Spleen (tissue), 11 donors: Measurements from ENCODE around the gene PIK3R4. TPM values are rescaled to one million over a fixed set of nuclear protein-coding genes. Genes with fewer than 3 reads are reported as not detected.

Experiments used
- DNase-seq: peaks from one replicate; pipeline ENCODE4 v3.0.0-alpha.2; 2020
- H3K27ac ChIP-seq, 8 donors: fragments of 200-600 bp; sonication (generic) in 7 of 8; 1 replicate in 4 of 8; 2 replicates in 4 of 8; pipeline versions ENCODE4 v1.5.0 to v1.8.0; 2016 to 2021; ENCODE audit warnings: inconsistent platforms in 4 of 8, mild to moderate bottlenecking in 4 of 8, moderate library complexity in 1 of 8
- H3K27me3 ChIP-seq, 7 donors: fragments of 200-600 bp; sonication (generic) in 6 of 7; replicated peaks in 1 of 7; 1 replicate in 4 of 7; 2 replicates in 3 of 7; pipeline versions ENCODE4 v1.5.0 to v1.8.0; 2016 to 2021; ENCODE audit warnings: inconsistent platforms in 3 of 7, mild to moderate bottlenecking in 1 of 7
- H3K36me3 ChIP-seq, 6 donors: fragments of 200-600 bp; sonication (generic) in 5 of 6; 1 replicate in 4 of 6; 2 replicates in 2 of 6; pipeline versions ENCODE4 v1.5.0 to v1.8.0; 2016 to 2021; ENCODE audit warnings: inconsistent platforms in 2 of 6
- H3K4me1 ChIP-seq, 6 donors: fragments of 200-600 bp; sonication (generic) in 5 of 6; 1 replicate in 3 of 6; 2 replicates in 3 of 6; pipeline versions ENCODE4 v1.5.0 to v1.8.0; 2016 to 2021; ENCODE audit warnings: inconsistent platforms in 3 of 6
- H3K4me3 ChIP-seq, 8 donors: fragments of 200-600 bp; sonication (generic) in 7 of 8; 1 replicate in 4 of 8; 2 replicates in 4 of 8; pipeline versions ENCODE4 v1.5.0 to v1.8.0; 2016 to 2021; ENCODE audit warnings: inconsistent platforms in 4 of 8, mild to moderate bottlenecking in 4 of 8, moderate library complexity in 2 of 8
- H3K9me3 ChIP-seq, 8 donors: fragments of 200-600 bp; sonication (generic) in 7 of 8; 1 replicate in 4 of 8; 2 replicates in 4 of 8; pipeline versions ENCODE4 v1.5.0 to v1.8.0; 2016 to 2021; ENCODE audit warnings: inconsistent platforms in 4 of 8
- CTCF ChIP-seq, 11 experiments: fragments of 200-600 bp in 7 of 11; fragments of 450-650 bp in 4 of 11; sonication (generic) in 4 of 11; IDR thresholded peaks in 8 of 11; conservative IDR thresholded peaks in 3 of 11; 1 replicate in 7 of 11; 2 replicates in 4 of 11; pipeline versions ENCODE4 v1.4.0 to v1.8.0; 2016 to 2021; ENCODE audit warnings: antibody characterized with exemption in 11 of 11, inconsistent platforms in 4 of 11, mild to moderate bottlenecking in 1 of 11
- POLR2A ChIP-seq, 3 donors: fragments of 450-650 bp; IDR thresholded peaks; one replicate each; pipeline ENCODE4 v1.5.1; 2017; ENCODE audit warnings: antibody characterized with exemption in 3 of 3, mild to moderate bottlenecking in 1 of 3
- POLR2AphosphoS5 ChIP-seq, 3 donors: sonication (generic); formaldehyde crosslinking; IDR thresholded peaks; one replicate each; pipeline ENCODE4 v1.5.1; 2017; ENCODE audit warnings: antibody characterized with exemption in 3 of 3
- WGBS, 5 donors: extraction: QIAGEN DNeasy Blood & Tissue Kit in 3 of 5; methylation state at CpG; one replicate each; pipeline versions ENCODE4 v1.1.5 to v1.1.7; 2013 to 2018; 5-methylcytosine and 5-hydroxymethylcytosine counted together
- intact Hi-C: fragments of 100-400 bp; cut with DNase I; formaldehyde crosslinking; loops from one replicate; pipeline ENCODE4 v1.15.0; 2023; ENCODE audit warnings: low total_unique reads
- polyA plus RNA-seq, 3 donors: library from polyadenylated mRNA; stranded (reverse); fragments of 200-250 nt; gene quantifications; one replicate each; pipeline ENCODE4 v1.2.1, GENCODE V29; 2013
- total RNA-seq, 7 donors: library from RNA; depleted of rRNA in 3 of 7; stranded (reverse); fragments of >200 nt in 3 of 7; fragmentation: NEBNext Ultra II Directional in 4 of 7; extraction: Animal tissue kit (Norgen Biotek cat#: 25700) in 4 of 7; gene quantifications; one replicate each; pipeline versions ENCODE4 v1.1.0 to v1.2.1, GENCODE V29; 2016 to 2021
- donor health status: healthy with polysubstance abuse.
- donor health status: DM: no; HTN: no; CAD: no; lungs with moderate emphysema.
- donor health status: DM: no; HTN: no; CAD: no.
- donor health status: Bipolar disorder and iron deficiency.
- donor health status: healthy.
- donor health status: DM: no; HTN: no; CAD: no.
- donor health status: DM: yes; HTN: yes; CAD: no.

The PIK3R4 gene
- total and polyA plus RNA-seq, 10 donors = 21.6 to 44.2 (median 30.1) TPM

- H3K27ac ChIP-seq = no peak overlapping the region
- DNase-seq = no peak
- intact Hi-C loops = no loop called here
- H3K4me3 ChIP-seq = no peak overlapping the region
- peaks cover 4 to 91% (median 41%) of the 10 kb centered on the region in 6 donors for H3K36me3 ChIP-seq
- TF ChIP-seq CTCF (IDR thresholded peaks at IDR 0.05 in 8 of 11, conservative IDR thresholded peaks at IDR 0.05 in 3 of 11) (peak in 5 of 11 experiments; percentile 9 to 42 (median 29)), POLR2A (IDR thresholded peaks at IDR 0.05) (no peak)
- no peaks in the 10 kb centered on the region for H3K27me3 ChIP-seq
- no peaks in the 10 kb centered on the region for H3K9me3 ChIP-seq
- no peaks in the 10 kb centered on the region for H3K4me1 ChIP-seq
Observed at GRCh38 chr3:130699765-130700164, 46.9 kb downstream of the PIK3R4 start.

DNA sequence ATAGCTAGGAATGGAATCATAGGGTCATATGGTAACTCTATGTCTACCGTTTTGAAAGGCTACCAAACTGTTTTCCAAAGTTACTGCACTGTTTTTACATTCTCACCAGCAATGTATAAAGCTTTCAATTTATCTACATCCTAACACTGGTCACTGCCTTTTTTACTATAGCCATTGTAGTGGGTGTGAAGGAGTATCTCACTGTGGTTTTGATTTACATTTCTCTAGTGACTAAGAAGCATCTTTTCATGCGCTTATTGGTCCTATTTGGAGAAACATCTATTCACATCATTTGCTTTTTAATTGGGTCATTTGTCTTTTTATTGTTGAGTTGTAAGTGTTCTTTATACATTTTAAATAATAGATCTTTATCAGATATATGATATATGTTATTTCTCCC lies 53.3 kb downstream of the PIK3R4 start:
- 96 to 99% (median 98%) methylated on average over 2 of the region's 2 CpGs for WGBS, 5 donors
- Histone ChIP-seq H3K4me3 (no peak overlapping the region), H3K36me3 (peaks cover 0 to 75% (median 22%) of the 10 kb centered on the region in 6 donors), H3K4me1 (no peaks in the 10 kb centered on the region), H3K27ac (no peak overlapping the region), H3K27me3 (no peaks in the 10 kb centered on the region), H3K9me3 (no peaks in the 10 kb centered on the region)
- intact Hi-C loops = no loop called here
- no peak for TF ChIP-seq POLR2A (IDR thresholded peaks at IDR 0.05)
- no peak for DNase-seq

DNA sequence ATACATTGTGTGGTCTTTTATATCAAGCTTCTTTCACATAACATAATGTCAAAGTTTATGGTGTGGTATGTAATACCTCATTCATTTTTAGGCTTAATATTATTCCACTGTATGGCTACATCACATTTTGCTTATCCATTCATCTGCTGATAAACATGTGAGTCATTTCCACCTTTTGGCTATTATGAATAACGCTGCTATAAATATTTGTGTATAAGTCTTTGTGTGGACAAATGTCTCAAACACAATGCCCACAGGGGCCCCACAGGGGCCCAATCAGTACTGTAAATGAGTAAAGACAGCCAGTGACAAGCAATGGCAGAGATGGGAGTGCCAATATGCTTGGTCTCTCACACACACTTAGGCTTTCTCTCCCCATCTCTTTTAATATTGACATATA lies 54.2 kb downstream of the PIK3R4 start:
- H3K4me1 ChIP-seq = no peaks in the 10 kb centered on the region
- 72 to 86% (median 78%) methylated on average over 1 of the region's 1 CpG for WGBS, 5 donors
- H3K4me3 ChIP-seq = no peak overlapping the region
- no peak for DNase-seq
- no peaks in the 10 kb centered on the region for H3K9me3 ChIP-seq
- intact Hi-C loops = no loop called here
- peaks cover 0 to 74% (median 22%) of the 10 kb centered on the region in 6 donors for H3K36me3 ChIP-seq
- no peaks in the 10 kb centered on the region for H3K27me3 ChIP-seq
- TF ChIP-seq POLR2A (IDR thresholded peaks at IDR 0.05) = no peak
- no peak for TF ChIP-seq POLR2AphosphoS5 (IDR thresholded peaks at IDR 0.05)
- no peak for TF ChIP-seq CTCF (IDR thresholded peaks at IDR 0.05 in 8 of 11, conservative IDR thresholded peaks at IDR 0.05 in 3 of 11)
- no peak overlapping the region for H3K27ac ChIP-seq

GRCh38 chr3:130688697-130689470 lies 57.7 kb downstream of the PIK3R4 start:
- no peaks in the 10 kb centered on the region for H3K9me3 ChIP-seq
- H3K27ac ChIP-seq = no peak overlapping the region
- H3K27me3 ChIP-seq = no peaks in the 10 kb centered on the region
- WGBS, 5 donors = 95 to 100% (median 98%) methylated on average over 3 of the region's 3 CpGs
- H3K4me3 ChIP-seq = no peak overlapping the region
- H3K36me3 ChIP-seq = peaks cover 3 to 80% (median 38%) of the 10 kb centered on the region in 6 donors
- no peak for DNase-seq
- H3K4me1 ChIP-seq = no peaks in the 10 kb centered on the region
- intact Hi-C loops = no loop called here
- TF ChIP-seq CTCF (IDR thresholded peaks at IDR 0.05 in 8 of 11, conservative IDR thresholded peaks at IDR 0.05 in 3 of 11) = no peak
